H1 (cell line): ENCODE results near the gene FLCN. TPM values are rescaled to one million over a fixed set of nuclear protein-coding genes. Genes with fewer than 3 reads are reported as not detected.

Experiments used
- CTCF ChIA-PET: fragments of 300-600 bp; sonication (Branson Sonifier 250); formaldehyde crosslinking; loops from one replicate; lab custom pipeline; 2021; ENCODE audit not compliant: partially characterized antibody; lab: Charles Lee
- POLR2A ChIA-PET: fragments of 300-600 bp; sonication (Branson Sonifier 250); formaldehyde crosslinking; loops from one replicate; lab custom pipeline; 2021; ENCODE audit warnings: inconsistent platforms; ENCODE audit not compliant: partially characterized antibody; lab: Charles Lee
- DNase-seq, 2 experiments: peaks; one replicate each; pipeline versions ENCODE4 v3.0.0 to v3.0.0-alpha.2; 2010 to 2022; ENCODE audit warnings: low spot score in 2 of 2, low read depth in 1 of 2, mixed read lengths in 1 of 2
- FAIRE-seq: peaks from 2 replicates; lab custom pipeline; 2011; peaks lifted over from hg19 to GRCh38; lab: Jason Lieb, UNC
- H2AFZ ChIP-seq: 2 replicates; pipeline ENCODE4 v1.8.1; 2012; ENCODE audit warnings: low read length, inconsistent platforms
- H2AK5ac ChIP-seq: 2 replicates; pipeline ENCODE4 v1.6.1; 2013; ENCODE audit warnings: low read depth, low read length
- H2BK120ac ChIP-seq: replicated peaks from 2 replicates; pipeline ENCODE3; 2013; ENCODE audit warnings: low read depth, low read length, inconsistent platforms
- H2BK12ac ChIP-seq: 2 replicates; pipeline ENCODE4 v1.6.1; 2013; ENCODE audit warnings: low read depth, low read length
- H2BK15ac ChIP-seq: 2 replicates; pipeline ENCODE4 v1.6.1; 2013; ENCODE audit warnings: low read length
- H2BK20ac ChIP-seq: 2 replicates; pipeline ENCODE4 v1.6.1; 2013; ENCODE audit warnings: low read length
- H2BK5ac ChIP-seq: 2 replicates; pipeline ENCODE4 v1.6.1; 2013; ENCODE audit warnings: low read depth, low read length
- H3K14ac ChIP-seq: 2 replicates; pipeline ENCODE4 v1.6.1; 2013; ENCODE audit warnings: inconsistent platforms; ENCODE audit not compliant: insufficient read length
- H3K18ac ChIP-seq: 2 replicates; pipeline ENCODE4 v1.6.1; 2013; ENCODE audit warnings: low read length; ENCODE audit errors: extremely low read depth
- H3K23ac ChIP-seq: 2 replicates; pipeline ENCODE4 v1.6.1; 2013; ENCODE audit warnings: inconsistent platforms; ENCODE audit not compliant: insufficient read length
- H3K23me2 ChIP-seq: 2 replicates; pipeline ENCODE4 v1.6.1; 2013; ENCODE audit warnings: low read depth, low read length
- H3K27ac ChIP-seq: 2 replicates; pipeline ENCODE4 v1.6.1; 2011; ENCODE audit warnings: low read depth, low read length, inconsistent platforms
- H3K27me3 ChIP-seq, 4 experiments: replicated peaks in 1 of 4; 1 replicate in 1 of 4; 2 replicates in 3 of 4; pipeline versions ENCODE4 v1.6.1 to v1.8.1; 2011 to 2013; ENCODE audit warnings: low read length in 3 of 4, mild to moderate bottlenecking in 3 of 4, inconsistent platforms in 2 of 4, mixed read lengths in 2 of 4, moderate library complexity in 1 of 4; ENCODE audit not compliant: control insufficient read depth in 3 of 4, insufficient read depth in 3 of 4; ENCODE audit errors: extremely low read depth in 1 of 4
- H3K36me3 ChIP-seq, 4 experiments: 2 replicates each; pipeline versions ENCODE4 v1.6.1 to v1.8.1; 2011 to 2013; ENCODE audit warnings: mild to moderate bottlenecking in 4 of 4, low read length in 3 of 4, moderate library complexity in 2 of 4, control low read depth in 1 of 4, inconsistent platforms in 1 of 4; ENCODE audit not compliant: insufficient read depth in 4 of 4, control insufficient read depth in 2 of 4
- H3K4ac ChIP-seq: replicated peaks from 2 replicates; pipeline ENCODE3; 2013; ENCODE audit warnings: low read length, low read depth, mixed read lengths, inconsistent platforms; ENCODE audit not compliant: insufficient read length
- H3K4me1 ChIP-seq, 4 experiments: replicated peaks in 1 of 4; 1 replicate in 1 of 4; 2 replicates in 3 of 4; pipeline versions ENCODE4 v1.6.1 to v1.8.1; 2011 to 2013; ENCODE audit warnings: low read length in 3 of 4, inconsistent platforms in 2 of 4, mixed read lengths in 1 of 4; ENCODE audit not compliant: insufficient read depth in 4 of 4, control insufficient read depth in 3 of 4
- H3K4me2 ChIP-seq, 2 experiments: 2 replicates each; pipeline versions ENCODE4 v1.6.1 to v1.8.1; 2011 to 2013; ENCODE audit warnings: low read depth in 2 of 2, low read length in 2 of 2, control low read depth in 1 of 2, inconsistent platforms in 1 of 2, mild to moderate bottlenecking in 1 of 2; ENCODE audit not compliant: insufficient read depth in 1 of 2
- H3K4me3 ChIP-seq, 4 experiments: fragments of 200-600, 300-600 bp in 1 of 4; sonication (generic), shearing (Covaris generic), sonication (Bioruptor Twin) in 1 of 4; 2 replicates each; pipeline versions ENCODE4 v1.5.1 to v1.8.1; 2011 to 2016; ENCODE audit warnings: low read length in 4 of 4, low read depth in 3 of 4, control low read depth in 2 of 4, inconsistent platforms in 2 of 4, mild to moderate bottlenecking in 2 of 4, mixed read lengths in 1 of 4, moderate library complexity in 1 of 4; ENCODE audit not compliant: insufficient read depth in 2 of 4; ENCODE audit errors: extremely low read depth in 1 of 4
- H3K56ac ChIP-seq: replicated peaks from 2 replicates; pipeline ENCODE3; 2013; ENCODE audit warnings: low read depth, mild to moderate bottlenecking, mixed read lengths, low read length, inconsistent platforms; ENCODE audit not compliant: insufficient read length
- H3K79me1 ChIP-seq: 2 replicates; pipeline ENCODE4 v1.6.1; 2013; ENCODE audit warnings: low read depth, low read length, control low read depth
- H3K79me2 ChIP-seq, 2 experiments: 2 replicates each; pipeline versions ENCODE4 v1.6.1 to v1.8.1; 2012 to 2013; ENCODE audit warnings: low read length in 2 of 2, mild to moderate bottlenecking in 2 of 2, inconsistent platforms in 1 of 2; ENCODE audit not compliant: insufficient read depth in 2 of 2, control insufficient read depth in 1 of 2
- H3K9ac ChIP-seq, 4 experiments: replicated peaks in 1 of 4; 1 replicate in 1 of 4; 2 replicates in 3 of 4; pipeline versions ENCODE4 v1.6.1 to v1.8.1; 2011 to 2013; ENCODE audit warnings: low read depth in 3 of 4, low read length in 3 of 4, control low read depth in 2 of 4, mild to moderate bottlenecking in 2 of 4, moderate library complexity in 2 of 4, inconsistent platforms in 1 of 4; ENCODE audit errors: extremely low read depth in 1 of 4
- H3K9me3 ChIP-seq, 2 experiments: 2 replicates each; pipeline versions ENCODE4 v1.6.1 to v1.8.1; 2012 to 2013; ENCODE audit warnings: mild to moderate bottlenecking in 2 of 2, moderate library complexity in 2 of 2, control low read depth in 1 of 2, inconsistent platforms in 1 of 2, low read depth in 1 of 2, low read length in 1 of 2, mixed read lengths in 1 of 2; ENCODE audit not compliant: insufficient read depth in 2 of 2
- H4K20me1 ChIP-seq, 2 experiments: replicated peaks in 1 of 2; 2 replicates each; pipeline versions ENCODE3 to v1.8.1; 2011 to 2013; ENCODE audit warnings: inconsistent platforms in 2 of 2, low read length in 2 of 2, mild to moderate bottlenecking in 1 of 2; ENCODE audit not compliant: insufficient read depth in 2 of 2, control insufficient read depth in 1 of 2
- H4K5ac ChIP-seq: 2 replicates; pipeline ENCODE4 v1.6.1; 2013; ENCODE audit warnings: low read length, low read depth, mixed read lengths, inconsistent platforms; ENCODE audit not compliant: insufficient read length
- H4K8ac ChIP-seq: 2 replicates; pipeline ENCODE4 v1.8.0; 2013; ENCODE audit warnings: mild to moderate bottlenecking, moderate library complexity, low read length, inconsistent platforms; ENCODE audit not compliant: insufficient read depth; ENCODE audit errors: extremely low read depth
- H4K91ac ChIP-seq: replicated peaks from 2 replicates; pipeline ENCODE3; 2013; ENCODE audit warnings: low read length, mixed read lengths, inconsistent platforms; ENCODE audit not compliant: insufficient read length
- ASH2L ChIP-seq: fragments of 200-600, 300-600 bp; sonication (generic); IDR thresholded peaks from one replicate; pipeline ENCODE4 v1.7.1; 2017; ENCODE audit warnings: low read length
- CBX8 ChIP-seq: fragments of 300-800, 300-1000 bp; sonication (generic); IDR thresholded peaks from 2 replicates; pipeline ENCODE4 v1.7.1; 2016; ENCODE audit warnings: low read depth, low read length, borderline replicate concordance
- CEBPB ChIP-seq: IDR thresholded peaks from 2 replicates; pipeline ENCODE4 v1.6.1; 2012; ENCODE audit warnings: low read depth, low read length
- EP300 ChIP-seq, 2 experiments: IDR thresholded peaks; 1 replicate in 1 of 2; 2 replicates in 1 of 2; pipeline ENCODE4 v1.6.1; 2011 to 2012; ENCODE audit warnings: low read depth in 2 of 2, low read length in 2 of 2, mild to moderate bottlenecking in 2 of 2, borderline replicate concordance in 1 of 2, inconsistent platforms in 1 of 2, moderate library complexity in 1 of 2
- RBBP5 ChIP-seq: IDR thresholded peaks from 2 replicates; pipeline ENCODE4 v1.7.1; 2012; ENCODE audit warnings: low read depth, mild to moderate bottlenecking, inconsistent platforms, low read length, moderate library complexity, borderline replicate concordance
- SP1 ChIP-seq: IDR thresholded peaks from 2 replicates; pipeline ENCODE4 v1.6.1; 2011; ENCODE audit warnings: low read depth, low read length
- WGBS, 2 experiments: shearing (Covaris generic) in 1 of 2; methylation state at CpG; one replicate each; pipeline versions ENCODE4 v1.1.6 to v1.1.7; 2013 to 2015; ENCODE audit warnings: low lambda C conversion rate in 2 of 2, mixed read lengths in 2 of 2, inconsistent platforms in 1 of 2, low coverage in 1 of 2, missing lambda C conversion rate in 1 of 2; ENCODE audit not compliant: insufficient replicate concordance in 2 of 2, insufficient coverage in 1 of 2, insufficient read length in 1 of 2; ENCODE audit errors: extremely low coverage in 1 of 2, missing lambda C conversion rate in 1 of 2; 5-methylcytosine and 5-hydroxymethylcytosine counted together
- polyA plus RNA-seq, 7 experiments: library from polyadenylated mRNA; depleted of rRNA in 3 of 7; stranded (reverse) in 5 of 7; unstranded in 2 of 7; fragments of >200 nt in 5 of 7; fragments of 200-250 nt in 2 of 7; gene quantifications; 1 replicate in 5 of 7; 2 replicates in 1 of 7; 4 replicates in 1 of 7; pipeline versions ENCODE4 v1.2.1 to v1.2.3, GENCODE V29; 2011 to 2013; ENCODE audit warnings: missing spikeins in 2 of 7, mixed read lengths in 2 of 7
- total RNA-seq: library from RNA; stranded (reverse); fragmentation: NEBNext Ultra II Directional; extraction: Animal tissue kit (Norgen Biotek cat#: 25700); gene quantifications from 2 replicates; pipeline ENCODE4 v1.2.1, GENCODE V29; 2021
- TF ChIP-seq, protein P1 (sequence below): IDR thresholded peaks from 2 replicates; pipeline ENCODE4 v1.6.1; 2011; ENCODE audit warnings: low read length, improper control_type of control experiment
- TF ChIP-seq, protein P2 (sequence below), 3 experiments: IDR thresholded peaks; 1 replicate in 2 of 3; 2 replicates in 1 of 3; pipeline versions ENCODE4 v1.5.1 to v1.6.1; 2011; ENCODE audit warnings: low read length in 3 of 3, mild to moderate bottlenecking in 3 of 3, inconsistent platforms in 2 of 3, low read depth in 1 of 3, moderate library complexity in 1 of 3; ENCODE audit not compliant: insufficient read depth in 1 of 3; ENCODE audit errors: control extremely low read depth in 1 of 3
- TF ChIP-seq, protein P3 (sequence below): IDR thresholded peaks from 2 replicates; pipeline ENCODE4 v1.6.1; 2012; ENCODE audit warnings: inconsistent platforms

FLCN gene
- total and polyA plus RNA-seq, 2 of the 8 experiments (the other 6 are each of a cell fraction or from before 2014, with no cell fraction given): 15.6 to 34.6 TPM

DNA sequence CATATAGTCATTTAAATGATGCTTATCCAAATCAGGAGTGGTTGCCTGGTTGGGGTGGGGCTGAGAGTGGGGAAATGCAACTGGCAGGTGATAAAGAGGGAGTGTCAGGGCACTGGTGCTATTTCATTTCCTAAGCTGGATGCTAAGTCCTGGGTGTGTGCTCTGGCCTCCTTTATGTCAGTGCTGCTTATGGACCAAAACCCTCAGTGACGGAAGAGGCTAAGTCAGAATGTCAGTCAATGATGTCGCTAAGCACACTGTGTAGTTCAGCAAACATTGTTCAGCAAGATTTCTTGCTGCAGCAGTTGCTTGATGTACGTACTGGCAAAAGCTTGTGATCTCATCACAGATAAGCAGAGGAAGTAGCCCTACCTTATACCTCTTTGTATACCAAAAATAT, 16.4 kb upstream of the FLCN start:
- no peak overlapping the region for H4K8ac ChIP-seq
- H2BK120ac ChIP-seq: no peak overlapping the region
- H3K4ac ChIP-seq: no peak overlapping the region
- no peak overlapping the region for H3K14ac ChIP-seq
- H2AFZ ChIP-seq: no peak overlapping the region
- FAIRE-seq (no peak), DNase-seq (no peak)
- H4K5ac ChIP-seq: no peak overlapping the region
- no peak overlapping the region for H2BK15ac ChIP-seq
- 0 out of 2 replicates have a peak, but pooled peaks cover 2% of the 10 kb centered on the region for H3K79me1 ChIP-seq
- no peaks in the 10 kb centered on the region for H3K4me1 ChIP-seq
- H3K27me3 ChIP-seq: no peaks in the 10 kb centered on the region
- H3K9ac ChIP-seq: no peak overlapping the region
- ChIA-PET POLR2A (interaction anchor here (1.1 kb wide), 1 partner anchor 43 kb away, joined by 3 read pairs; no protein-coding TSS in a partner anchor), CTCF (interaction anchor here (0.8 to 1.4 kb wide), 4 partner anchors 9 to 17 kb away, joined by 3 to 6 read pairs (median 4); no protein-coding TSS in a partner anchor)
- no peak overlapping the region for H3K27ac ChIP-seq
- no peak overlapping the region for H3K56ac ChIP-seq
- no peak overlapping the region for H3K18ac ChIP-seq
- peaks cover 18 to 52% (median 36%) of the 10 kb centered on the region in 4 experiments for H3K36me3 ChIP-seq
- peaks cover 3% of the 10 kb centered on the region in 2 experiments for H4K20me1 ChIP-seq
- no peaks in the 10 kb centered on the region for H3K79me2 ChIP-seq
- H2BK5ac ChIP-seq: no peak overlapping the region
- H2AK5ac ChIP-seq: no peak overlapping the region
- no peak overlapping the region for H2BK12ac ChIP-seq
- no peak overlapping the region for H3K4me3 ChIP-seq
- no peak overlapping the region for H3K4me2 ChIP-seq
- no peak overlapping the region for H4K91ac ChIP-seq
- no peaks in the 10 kb centered on the region for H3K23me2 ChIP-seq
- H3K23ac ChIP-seq: no peak overlapping the region
- H3K9me3 ChIP-seq: no peaks in the 10 kb centered on the region
- no peak overlapping the region for H2BK20ac ChIP-seq
- WGBS, 2 experiments: 91% methylated on average over 3 of the region's 3 CpGs; no CpG with 5 or more reads in 1 of the 2 experiments
- TF ChIP-seq ASH2L: no peak
- no peak for TF ChIP-seq SP1
- no peak for TF ChIP-seq CEBPB
- TF ChIP-seq, protein P1, sequence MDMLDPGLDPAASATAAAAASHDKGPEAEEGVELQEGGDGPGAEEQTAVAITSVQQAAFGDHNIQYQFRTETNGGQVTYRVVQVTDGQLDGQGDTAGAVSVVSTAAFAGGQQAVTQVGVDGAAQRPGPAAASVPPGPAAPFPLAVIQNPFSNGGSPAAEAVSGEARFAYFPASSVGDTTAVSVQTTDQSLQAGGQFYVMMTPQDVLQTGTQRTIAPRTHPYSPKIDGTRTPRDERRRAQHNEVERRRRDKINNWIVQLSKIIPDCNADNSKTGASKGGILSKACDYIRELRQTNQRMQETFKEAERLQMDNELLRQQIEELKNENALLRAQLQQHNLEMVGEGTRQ: no peak
- TF ChIP-seq CBX8: no peak
- TF ChIP-seq, protein P2, sequence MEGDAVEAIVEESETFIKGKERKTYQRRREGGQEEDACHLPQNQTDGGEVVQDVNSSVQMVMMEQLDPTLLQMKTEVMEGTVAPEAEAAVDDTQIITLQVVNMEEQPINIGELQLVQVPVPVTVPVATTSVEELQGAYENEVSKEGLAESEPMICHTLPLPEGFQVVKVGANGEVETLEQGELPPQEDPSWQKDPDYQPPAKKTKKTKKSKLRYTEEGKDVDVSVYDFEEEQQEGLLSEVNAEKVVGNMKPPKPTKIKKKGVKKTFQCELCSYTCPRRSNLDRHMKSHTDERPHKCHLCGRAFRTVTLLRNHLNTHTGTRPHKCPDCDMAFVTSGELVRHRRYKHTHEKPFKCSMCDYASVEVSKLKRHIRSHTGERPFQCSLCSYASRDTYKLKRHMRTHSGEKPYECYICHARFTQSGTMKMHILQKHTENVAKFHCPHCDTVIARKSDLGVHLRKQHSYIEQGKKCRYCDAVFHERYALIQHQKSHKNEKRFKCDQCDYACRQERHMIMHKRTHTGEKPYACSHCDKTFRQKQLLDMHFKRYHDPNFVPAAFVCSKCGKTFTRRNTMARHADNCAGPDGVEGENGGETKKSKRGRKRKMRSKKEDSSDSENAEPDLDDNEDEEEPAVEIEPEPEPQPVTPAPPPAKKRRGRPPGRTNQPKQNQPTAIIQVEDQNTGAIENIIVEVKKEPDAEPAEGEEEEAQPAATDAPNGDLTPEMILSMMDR (IDR thresholded peaks at IDR 0.05; ENCODE audit: control extremely low read depth in 1 of 3, insufficient read depth in 1 of 3, low read depth in 1 of 3, low read length in 3 of 3): no peak
- TF ChIP-seq RBBP5: no peak
- TF ChIP-seq EP300 (IDR thresholded peaks at IDR 0.05; ENCODE audit: borderline replicate concordance in 1 of 2, low read depth in 2 of 2, low read length in 2 of 2): no peak
- TF ChIP-seq, protein P3, sequence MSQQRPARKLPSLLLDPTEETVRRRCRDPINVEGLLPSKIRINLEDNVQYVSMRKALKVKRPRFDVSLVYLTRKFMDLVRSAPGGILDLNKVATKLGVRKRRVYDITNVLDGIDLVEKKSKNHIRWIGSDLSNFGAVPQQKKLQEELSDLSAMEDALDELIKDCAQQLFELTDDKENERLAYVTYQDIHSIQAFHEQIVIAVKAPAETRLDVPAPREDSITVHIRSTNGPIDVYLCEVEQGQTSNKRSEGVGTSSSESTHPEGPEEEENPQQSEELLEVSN: no peak
